Tibial nerve (tissue), 4 donors: ENCODE data around the gene RIMS4. TPM values are rescaled to one million over a fixed set of nuclear protein-coding genes. Genes with fewer than 3 reads are reported as not detected.

ENCODE experiments used
- DNase-seq, 2 donors: peaks; one replicate each; pipeline ENCODE4 v3.0.0-alpha.2; 2019; ENCODE audit warnings: low spot score in 2 of 2
- H3K27ac ChIP-seq, 4 donors: fragments of 200-600 bp; sonication (generic) in 3 of 4; one replicate each; pipeline ENCODE4 v1.5.1; 2017 to 2019; ENCODE audit warnings: mild to moderate bottlenecking in 1 of 4
- H3K27me3 ChIP-seq, 2 donors: fragments of 200-600 bp; sonication (generic) in 1 of 2; one replicate each; pipeline versions ENCODE4 v1.5.1 to v1.6.0; 2017 to 2019
- H3K36me3 ChIP-seq, 3 donors: fragments of 200-600 bp; sonication (generic); one replicate each; pipeline ENCODE4 v1.5.1; 2018 to 2019
- H3K4me1 ChIP-seq, 4 donors: fragments of 200-600 bp; sonication (generic) in 3 of 4; one replicate each; pipeline ENCODE4 v1.5.1; 2017 to 2019
- H3K4me3 ChIP-seq, 4 donors: fragments of 200-600 bp; sonication (generic) in 3 of 4; one replicate each; pipeline ENCODE4 v1.5.1; 2017 to 2019; ENCODE audit warnings: mild to moderate bottlenecking in 1 of 4, moderate library complexity in 1 of 4
- H3K9me3 ChIP-seq, 4 donors: fragments of 200-600 bp; sonication (generic) in 3 of 4; one replicate each; pipeline ENCODE4 v1.5.1; 2017 to 2019
- EP300 ChIP-seq, 2 donors: sonication (generic); formaldehyde crosslinking; IDR thresholded peaks; one replicate each; pipeline ENCODE4 v1.6.1; 2017; ENCODE audit warnings: antibody characterized with exemption in 2 of 2, mild to moderate bottlenecking in 1 of 2
- POLR2A ChIP-seq, 2 donors: fragments of 450-650 bp; IDR thresholded peaks; one replicate each; pipeline ENCODE4 v1.6.1; 2017; ENCODE audit warnings: antibody characterized with exemption in 2 of 2, mild to moderate bottlenecking in 2 of 2, moderate library complexity in 2 of 2
- WGBS, 2 donors: methylation state at CpG; one replicate each; pipeline ENCODE4 v1.1.5; 2018; 5-methylcytosine and 5-hydroxymethylcytosine counted together
- total RNA-seq, 4 donors: library from RNA; depleted of rRNA; stranded (reverse); fragments of >200 nt; gene quantifications; one replicate each; pipeline ENCODE4 v1.1.0, GENCODE V29; 2016
- TF ChIP-seq, protein P1 (sequence below), 5 experiments: fragments of 200-600 bp in 3 of 5; fragments of 450-650 bp in 2 of 5; sonication (generic) in 3 of 5; IDR thresholded peaks; one replicate each; pipeline ENCODE4 v1.5.1; 2016 to 2019; ENCODE audit warnings: antibody characterized with exemption in 5 of 5, mild to moderate bottlenecking in 3 of 5, moderate library complexity in 2 of 5

RIMS4 gene
- total RNA-seq, 4 donors from 2014 or later, result 0.21 to 4.7 (median 1.7) TPM

- TF ChIP-seq EP300 (IDR thresholded peaks at IDR 0.05) (no peak), POLR2A (IDR thresholded peaks at IDR 0.05) (no peak)
- TF ChIP-seq, protein P1, sequence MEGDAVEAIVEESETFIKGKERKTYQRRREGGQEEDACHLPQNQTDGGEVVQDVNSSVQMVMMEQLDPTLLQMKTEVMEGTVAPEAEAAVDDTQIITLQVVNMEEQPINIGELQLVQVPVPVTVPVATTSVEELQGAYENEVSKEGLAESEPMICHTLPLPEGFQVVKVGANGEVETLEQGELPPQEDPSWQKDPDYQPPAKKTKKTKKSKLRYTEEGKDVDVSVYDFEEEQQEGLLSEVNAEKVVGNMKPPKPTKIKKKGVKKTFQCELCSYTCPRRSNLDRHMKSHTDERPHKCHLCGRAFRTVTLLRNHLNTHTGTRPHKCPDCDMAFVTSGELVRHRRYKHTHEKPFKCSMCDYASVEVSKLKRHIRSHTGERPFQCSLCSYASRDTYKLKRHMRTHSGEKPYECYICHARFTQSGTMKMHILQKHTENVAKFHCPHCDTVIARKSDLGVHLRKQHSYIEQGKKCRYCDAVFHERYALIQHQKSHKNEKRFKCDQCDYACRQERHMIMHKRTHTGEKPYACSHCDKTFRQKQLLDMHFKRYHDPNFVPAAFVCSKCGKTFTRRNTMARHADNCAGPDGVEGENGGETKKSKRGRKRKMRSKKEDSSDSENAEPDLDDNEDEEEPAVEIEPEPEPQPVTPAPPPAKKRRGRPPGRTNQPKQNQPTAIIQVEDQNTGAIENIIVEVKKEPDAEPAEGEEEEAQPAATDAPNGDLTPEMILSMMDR (IDR thresholded peaks at IDR 0.05), result no peak
- 74 to 78% methylated on average over 8 of the region's 8 CpGs for WGBS, 2 donors
- DNase-seq, result no peak
- Histone ChIP-seq H3K4me3 (no peak overlapping the region), H3K27ac (no peak overlapping the region), H3K9me3 (no peaks in the 10 kb centered on the region), H3K36me3 (no peaks in the 10 kb centered on the region), H3K27me3 (peaks cover 0 to 17% of the 10 kb centered on the region in 2 donors), H3K4me1 (no peaks in the 10 kb centered on the region)
Measured at GRCh38 chr20:44800391-44801046, 9.8 kb downstream of the RIMS4 start.

GRCh38 chr20:44799691-44800090 is 10.7 kb downstream of the RIMS4 start:
- DNase-seq, result no peak
- Histone ChIP-seq H3K4me1 (no peaks in the 10 kb centered on the region), H3K4me3 (no peak overlapping the region), H3K36me3 (no peaks in the 10 kb centered on the region), H3K9me3 (no peaks in the 10 kb centered on the region), H3K27me3 (peaks cover 0 to 11% of the 10 kb centered on the region in 2 donors), H3K27ac (no peak overlapping the region)
- 92 to 96% methylated on average over 5 of the region's 5 CpGs for WGBS, 2 donors
- TF ChIP-seq EP300 (IDR thresholded peaks at IDR 0.05) (no peak), POLR2A (IDR thresholded peaks at IDR 0.05) (no peak)
- TF ChIP-seq, protein P1 (IDR thresholded peaks at IDR 0.05), result no peak

GRCh38 chr20:44796758-44797457 is 13.4 kb downstream of the RIMS4 start:
- Histone ChIP-seq H3K9me3 (no peaks in the 10 kb centered on the region), H3K4me3 (no peak overlapping the region), H3K36me3 (no peaks in the 10 kb centered on the region), H3K4me1 (no peaks in the 10 kb centered on the region), H3K27me3 (peaks cover 0 to under 1% of the 10 kb centered on the region in 2 donors), H3K27ac (no peak overlapping the region)
- no peak for DNase-seq
- 60 to 68% methylated on average over 3 of the region's 3 CpGs for WGBS, 2 donors
- no peak for TF ChIP-seq EP300 (IDR thresholded peaks at IDR 0.05)
- no peak for TF ChIP-seq POLR2A (IDR thresholded peaks at IDR 0.05)
- TF ChIP-seq, protein P1 (IDR thresholded peaks at IDR 0.05), result no peak

GRCh38 chr20:44796311-44796710 is 14.0 kb downstream of the RIMS4 start:
- no peaks in the 10 kb centered on the region for H3K9me3 ChIP-seq
- no peak for TF ChIP-seq POLR2A (IDR thresholded peaks at IDR 0.05)
- TF ChIP-seq, protein P1 (IDR thresholded peaks at IDR 0.05), result no peak
- no peak for TF ChIP-seq EP300 (IDR thresholded peaks at IDR 0.05)
- no peak overlapping the region for H3K4me3 ChIP-seq
- no peaks in the 10 kb centered on the region for H3K4me1 ChIP-seq
- no peak overlapping the region for H3K27ac ChIP-seq
- H3K36me3 ChIP-seq, result no peaks in the 10 kb centered on the region
- DNase-seq, result no peak
- H3K27me3 ChIP-seq, result no peaks in the 10 kb centered on the region

GRCh38 chr20:44795836-44796235 is 14.5 kb downstream of the RIMS4 start:
- Histone ChIP-seq H3K4me3 (no peak overlapping the region), H3K4me1 (no peaks in the 10 kb centered on the region), H3K27ac (no peak overlapping the region), H3K36me3 (no peaks in the 10 kb centered on the region), H3K27me3 (peaks cover 0 to 3% of the 10 kb centered on the region in 2 donors), H3K9me3 (no peaks in the 10 kb centered on the region)
- 16 to 27% methylated on average over 4 of the region's 4 CpGs for WGBS, 2 donors
- TF ChIP-seq EP300 (IDR thresholded peaks at IDR 0.05) (no peak), POLR2A (IDR thresholded peaks at IDR 0.05) (no peak)
- TF ChIP-seq, protein P1 (IDR thresholded peaks at IDR 0.05), result no peak
- no peak for DNase-seq
